K562 (cell line): ENCODE measurements around the gene AIFM1. TPM values are rescaled to one million over a fixed set of nuclear protein-coding genes. Genes with fewer than 3 reads are reported as not detected.

Source experiments
- ATAC-seq: fragments of 200-7000 bp; cut with Tn5 transposase; 3 replicates; pipeline ENCODE4 v1.9.1; 2020; ENCODE audit warnings: moderate library complexity
- BruUV-seq: library from RNA; stranded (reverse); fragments of 400-500 nt; replicated peaks from 2 replicates; lab custom pipeline; 2021; lab: Mats Ljungman, UMichigan
- CTCF ChIA-PET: fragments of 300-600 bp; formaldehyde crosslinking; extraction: SDS; loops from one replicate; lab custom pipeline; 2021; ENCODE audit warnings: low intra/inter-chr PET ratio; lab: Yijun Ruan, JAX
- POLR2A ChIA-PET: fragments of 300-600, 350-650 bp; sonication (Branson Sonifier 250); formaldehyde crosslinking; extraction: SDS; loops from one replicate; lab custom pipeline; 2021; ENCODE audit warnings: antibody characterized with exemption, inconsistent platforms; lab: Yijun Ruan, JAX
- DNase-seq, 4 experiments: peaks; one replicate each; pipeline versions ENCODE4 v3.0.0 to v3.0.0-alpha.2; 2011 to 2018; ENCODE audit warnings: low spot score in 3 of 4, mixed read lengths in 3 of 4; ENCODE audit errors: extremely low read depth in 1 of 4
- FAIRE-seq: peaks from 2 replicates; lab custom pipeline; 2011; peaks lifted over from hg19 to GRCh38; lab: Jason Lieb, UNC
- H2AFZ ChIP-seq: 2 replicates; pipeline ENCODE4 v1.6.0; 2011; ENCODE audit warnings: low read depth, low read length, control low read depth, inconsistent platforms
- H3K27ac ChIP-seq: fragments of 200-600 bp; 3 replicates; pipeline ENCODE4 v1.8.0; 2011; ENCODE audit warnings: low read depth, mild to moderate bottlenecking, control low read depth, inconsistent platforms, low read length, moderate library complexity, mixed read lengths; ENCODE audit errors: extremely low read depth
- H3K27me3 ChIP-seq, 2 experiments: fragments of 300-600 bp in 1 of 2; 2 replicates in 1 of 2; 3 replicates in 1 of 2; pipeline versions ENCODE4 v1.6.0 to v1.8.0; 2011; ENCODE audit warnings: inconsistent platforms in 2 of 2, low read length in 2 of 2, mild to moderate bottlenecking in 1 of 2, mixed read lengths in 1 of 2, moderate library complexity in 1 of 2; ENCODE audit not compliant: control insufficient read depth in 2 of 2, insufficient read depth in 2 of 2
- H3K36me3 ChIP-seq: fragments of 300-600 bp; 3 replicates; pipeline ENCODE4 v1.8.0; 2011; ENCODE audit warnings: mild to moderate bottlenecking, low read length, inconsistent platforms; ENCODE audit not compliant: control insufficient read depth, insufficient read depth
- H3K4me1 ChIP-seq, 2 experiments: fragments of 200-600 bp in 1 of 2; replicated peaks in 1 of 2; 2 replicates in 1 of 2; 3 replicates in 1 of 2; pipeline versions ENCODE4 v1.5.1 to v1.8.0; 2011; ENCODE audit warnings: inconsistent platforms in 2 of 2, low read length in 2 of 2, mild to moderate bottlenecking in 1 of 2, mixed read lengths in 1 of 2, moderate library complexity in 1 of 2; ENCODE audit not compliant: control insufficient read depth in 2 of 2, insufficient read depth in 2 of 2
- H3K4me2 ChIP-seq: 2 replicates; pipeline ENCODE4 v1.6.1; 2011; ENCODE audit warnings: low read length, control low read depth, inconsistent platforms, mixed read lengths; ENCODE audit not compliant: insufficient read depth
- H3K4me3 ChIP-seq: fragments of 200-600 bp; sonication (generic), shearing (Covaris generic); 2 replicates; pipeline ENCODE4 v1.5.1; 2016; ENCODE audit warnings: control low read depth, inconsistent platforms
- H3K79me2 ChIP-seq: fragments of 200-600 bp; 3 replicates; pipeline ENCODE4 v1.8.0; 2011; ENCODE audit warnings: low read length, inconsistent platforms; ENCODE audit not compliant: control insufficient read depth, insufficient read depth
- H3K9ac ChIP-seq, 2 experiments: 2 replicates each; pipeline versions ENCODE4 v1.6.0 to v1.6.1; 2011; ENCODE audit warnings: low read depth in 2 of 2, low read length in 2 of 2, control low read depth in 1 of 2, inconsistent platforms in 1 of 2, mild to moderate bottlenecking in 1 of 2, mixed read lengths in 1 of 2; ENCODE audit not compliant: insufficient read depth in 1 of 2
- H3K9me1 ChIP-seq: one replicate; pipeline ENCODE4 v1.6.0; 2011; ENCODE audit warnings: inconsistent platforms, mild to moderate bottlenecking, low read length, moderate library complexity; ENCODE audit not compliant: control insufficient read depth, insufficient read depth
- H3K9me3 ChIP-seq: replicated peaks from 2 replicates; pipeline ENCODE4 v1.5.1; 2011; ENCODE audit warnings: low read depth, low read length, inconsistent platforms; ENCODE audit not compliant: control insufficient read depth, insufficient read depth
- H4K20me1 ChIP-seq: replicated peaks from 2 replicates; pipeline ENCODE4 v1.6.1; 2011; ENCODE audit warnings: low read length, inconsistent platforms, mixed read lengths; ENCODE audit not compliant: control insufficient read depth, insufficient read depth
- CCNT2 ChIP-seq: IDR thresholded peaks from 2 replicates; pipeline ENCODE4 v1.6.1; 2011; ENCODE audit warnings: borderline replicate concordance, low read depth, mild to moderate bottlenecking, moderate library complexity, mixed read lengths, low read length; ENCODE audit not compliant: insufficient read length; ENCODE audit errors: extremely low read depth
- CTBP1 ChIP-seq: fragments of 450-650 bp; IDR thresholded peaks from 2 replicates; pipeline ENCODE4 v1.6.1; 2016; ENCODE audit warnings: borderline replicate concordance
- CXXC5 ChIP-seq: fragments of 250-450 bp; sonication (Bioruptor Pico); IDR thresholded peaks from 2 replicates; pipeline ENCODE4 v1.8.0; 2022; ENCODE audit warnings: inconsistent platforms, mild to moderate bottlenecking, moderate library complexity
- HDAC1 ChIP-seq, 2 experiments: fragments of 450-650 bp; IDR thresholded peaks; 2 replicates each; pipeline ENCODE4 v1.6.1; 2016 to 2017; ENCODE audit warnings: inconsistent platforms in 1 of 2, mild to moderate bottlenecking in 1 of 2, moderate library complexity in 1 of 2
- KDM4B ChIP-seq, 2 experiments: fragments of 450-650 bp in 1 of 2; sonication (generic) in 1 of 2; IDR thresholded peaks; 2 replicates each; pipeline ENCODE4 v1.6.1; 2016 to 2017; ENCODE audit warnings: borderline replicate concordance in 2 of 2, antibody characterized with exemption in 1 of 2, low read depth in 1 of 2, mild to moderate bottlenecking in 1 of 2
- MTA1 ChIP-seq: fragments of 450-650 bp; IDR thresholded peaks from 2 replicates; pipeline ENCODE4 v1.6.1; 2017; ENCODE audit warnings: borderline replicate concordance
- NR3C1 ChIP-seq: sonication (generic); formaldehyde crosslinking; IDR thresholded peaks from 2 replicates; pipeline ENCODE4 v1.8.1; 2022; ENCODE audit warnings: missing genetic modification reagents
- PKNOX1 ChIP-seq: fragments of 450-650 bp; IDR thresholded peaks from 2 replicates; pipeline ENCODE4 v1.6.1; 2016
- SAP30 ChIP-seq: fragments of 200-600 bp; sonication (generic); IDR thresholded peaks from 2 replicates; pipeline ENCODE4 v1.6.1; 2012; ENCODE audit warnings: borderline replicate concordance, low read depth, mild to moderate bottlenecking, moderate library complexity, low read length, control low read depth, inconsistent platforms; ENCODE audit not compliant: insufficient read depth, poor library complexity, severe bottlenecking
- TEAD4 ChIP-seq, 2 experiments: sonication (generic) in 1 of 2; formaldehyde crosslinking in 1 of 2; IDR thresholded peaks; 2 replicates each; pipeline versions ENCODE4 v1.6.1 to v1.8.0; 2012 to 2022; ENCODE audit warnings: borderline replicate concordance in 1 of 2, inconsistent platforms in 1 of 2, low read length in 1 of 2, mild to moderate bottlenecking in 1 of 2, missing genetic modification reagents in 1 of 2
- TFAP4 ChIP-seq: sonication (generic); formaldehyde crosslinking; IDR thresholded peaks from 2 replicates; pipeline ENCODE4 v1.8.0; 2022; ENCODE audit warnings: missing genetic modification reagents, mild to moderate bottlenecking, moderate library complexity, borderline replicate concordance
- ZNF408 ChIP-seq: fragments of 250-450 bp; sonication (Bioruptor Pico); IDR thresholded peaks from 2 replicates; pipeline ENCODE4 v1.4.0; 2020; ENCODE audit warnings: low read depth, mild to moderate bottlenecking, moderate library complexity
- ZNF444 ChIP-seq: fragments of 250-450 bp; sonication (Bioruptor Pico); IDR thresholded peaks from 2 replicates; pipeline ENCODE4 v1.4.0; 2020; ENCODE audit warnings: mild to moderate bottlenecking, moderate library complexity
- WGBS: fragments of 100-300 bp; shearing (Covaris generic); methylation state at CpG from one replicate; pipeline ENCODE4 v1.1.6; 2016; ENCODE audit warnings: low coverage, mixed read lengths; ENCODE audit not compliant: insufficient coverage; ENCODE audit errors: missing lambda C conversion rate; 5-methylcytosine and 5-hydroxymethylcytosine counted together
- in situ Hi-C: fragments of 300-500 bp; cut with MboI; formaldehyde crosslinking; loops from 4 replicates; pipeline ENCODE4 v1.15.0; 2018; ENCODE audit warnings: inconsistent platforms, mixed read lengths
- intact Hi-C: fragments of 100-400 bp; cut with micrococcal nuclease; formaldehyde crosslinking; loops from 2 replicates; pipeline ENCODE4 v1.14.2; 2022
- polyA plus RNA-seq, 8 experiments: library from polyadenylated mRNA; depleted of rRNA in 4 of 8; stranded (reverse) in 5 of 8; unstranded in 3 of 8; fragments of >200 nt; fragmentation: Nextera tagmentation in 2 of 8; fragmentation: Illumina TruSeq in 1 of 8; extraction: Ambion mirVana in 2 of 8; extraction: Trizol in 1 of 8; gene quantifications; 2 replicates each; pipeline versions ENCODE4 v1.2.1 to v1.2.3, GENCODE V29; 2011 to 2014; ENCODE audit warnings: inconsistent platforms in 1 of 8, missing spikeins in 1 of 8
- total RNA-seq, 7 experiments: library from RNA; depleted of rRNA in 6 of 7; stranded (reverse); fragments of >200 nt in 6 of 7; fragmentation: Illumina TruSeq in 2 of 7; extraction: Trizol in 2 of 7; gene quantifications; 2 replicates each; pipeline versions ENCODE4 v1.2.1 to v1.2.3, GENCODE V29; 2011 to 2021; ENCODE audit warnings: low replicate concordance in 1 of 7

Gene AIFM1
- total and polyA plus RNA-seq, 9 of the 15 experiments (the other 6 are each of a cell fraction or from before 2014, with no cell fraction given) = 51.0 to 117 (median 91.2) TPM

GRCh38 chrX:130196466-130196865, 30.8 kb upstream of the AIFM1 start (continued):
- TF ChIP-seq PKNOX1 (peak; percentile 48), TEAD4 (IDR thresholded peaks at IDR 0.05; ENCODE audit: low read length) (peak; percentile 41; the same call in 1 of the 2 replicates), TEAD4 (CRISPR knock-in tag; IDR thresholded peaks at IDR 0.05; ENCODE audit: borderline replicate concordance) (no peak), TFAP4 (CRISPR knock-in tag) (no peak)

- Histone ChIP-seq H3K27ac (no peak overlapping the region), H2AFZ (no peak overlapping the region), H3K9ac (no peak overlapping the region), H3K4me1 (peaks cover 0 to 8% of the 10 kb centered on the region in 2 experiments; a peak in 2 of 5 replicates), H3K4me3 (no peak overlapping the region), H3K9me3 (no peaks in the 10 kb centered on the region), H3K36me3 (no peaks in the 10 kb centered on the region), H4K20me1 (no peaks in the 10 kb centered on the region), H3K27me3 (no peaks in the 10 kb centered on the region), H3K4me2 (no peak overlapping the region), H3K79me2 (no peaks in the 10 kb centered on the region), H3K9me1 (no peaks in the 10 kb centered on the region)
- intact Hi-C loops (loop anchor here (5.0 to 10.0 kb wide), 3 partner anchors 68 to 1484 kb away; no protein-coding TSS in a partner anchor), in situ Hi-C loops (no loop called here)
- TF ChIP-seq SAP30 (no peak), CCNT2 (no peak), NR3C1 (CRISPR knock-in tag) (no peak), KDM4B (IDR thresholded peaks at IDR 0.05; ENCODE audit: borderline replicate concordance in 2 of 2, low read depth in 1 of 2) (no peak), CTBP1 (no peak), ZNF444 (CRISPR knock-in tag) (no peak), HDAC1 (IDR thresholded peaks at IDR 0.05) (no peak), CXXC5 (CRISPR knock-in tag) (no peak), MTA1 (no peak), ZNF408 (no peak)
- DNase-seq (no peak), FAIRE-seq (no peak), ATAC-seq (no peak)
- ChIA-PET CTCF (no interaction called here), POLR2A (interaction anchor here (0.6 kb wide), 1 partner anchor 86 kb away, joined by 4 read pairs; no protein-coding TSS in a partner anchor)
- BruUV-seq = no TSS peak
- WGBS = 83% methylated on average over 4 of the region's 4 CpGs
These were observed 25.2 kb upstream of the AIFM1 start for GRCh38 chrX:130190801-130191200.
